B cell (primary cell): ENCODE results near the gene SGTA. TPM values are rescaled to one million over a fixed set of nuclear protein-coding genes. Genes with fewer than 3 reads are reported as not detected.

Experiments used
- ATAC-seq: fragments of 200-7000 bp; cut with Tn5 transposase; one replicate; pipeline ENCODE4 v1.10.0; 2021; ENCODE audit warnings: low read depth, mild to moderate bottlenecking, moderate number of reproducible peaks, moderate library complexity
- CTCF ChIA-PET: fragments of 350-600 bp; sonication (Branson Sonifier 250); formaldehyde crosslinking; loops from one replicate; lab custom pipeline; 2021; ENCODE audit warnings: antibody characterized with exemption, inconsistent platforms; lab: Charles Lee
- POLR2A ChIA-PET: fragments of 350-600 bp; sonication (Branson Sonifier 250); formaldehyde crosslinking; loops from one replicate; lab custom pipeline; 2021; ENCODE audit warnings: antibody characterized with exemption; lab: Charles Lee
- DNase-seq: peaks from one replicate; pipeline ENCODE4 v3.0.0; 2013
- H2AFZ ChIP-seq: 2 replicates; pipeline ENCODE4 v1.6.1; 2012; ENCODE audit warnings: mild to moderate bottlenecking, low read depth, low read length; ENCODE audit not compliant: insufficient read depth, poor library complexity, severe bottlenecking
- H3K27ac ChIP-seq, 2 donors: 1 replicate in 1 of 2; 2 replicates in 1 of 2; pipeline ENCODE4 v1.5.1; 2012 to 2013; ENCODE audit warnings: low read length in 2 of 2, mild to moderate bottlenecking in 2 of 2, moderate library complexity in 1 of 2
- H3K27me3 ChIP-seq, 4 experiments: fragments of 200-600 bp in 1 of 4; sonication (generic) in 1 of 4; replicated peaks in 1 of 4; 1 replicate in 2 of 4; 2 replicates in 2 of 4; pipeline versions ENCODE4 v1.6.1 to v1.7.0; 2013 to 2016; ENCODE audit warnings: low read length in 3 of 4, mild to moderate bottlenecking in 2 of 4, mixed read lengths in 1 of 4, moderate library complexity in 1 of 4; ENCODE audit not compliant: insufficient read depth in 4 of 4, control insufficient read depth in 3 of 4; ENCODE audit errors: control extremely low read depth in 1 of 4
- H3K36me3 ChIP-seq, 2 experiments: replicated peaks in 1 of 2; 1 replicate in 1 of 2; 2 replicates in 1 of 2; pipeline versions ENCODE4 v1.6.1 to v1.7.1; 2013; ENCODE audit warnings: low read length in 1 of 2; ENCODE audit not compliant: insufficient read depth in 2 of 2, control insufficient read depth in 1 of 2; ENCODE audit errors: control extremely low read depth in 1 of 2, extremely low read depth in 1 of 2
- H3K4me1 ChIP-seq, 2 donors: fragments of 200-600 bp in 1 of 2; sonication (generic) in 1 of 2; 1 replicate in 1 of 2; 2 replicates in 1 of 2; pipeline versions ENCODE4 v1.5.1 to v1.6.1; 2013 to 2017; ENCODE audit warnings: low read length in 2 of 2; ENCODE audit not compliant: control insufficient read depth in 2 of 2, insufficient read depth in 2 of 2
- H3K4me2 ChIP-seq: replicated peaks from 2 replicates; pipeline ENCODE3; 2012; ENCODE audit warnings: mild to moderate bottlenecking, low read depth, low read length; ENCODE audit not compliant: poor library complexity, severe bottlenecking
- H3K4me3 ChIP-seq, 5 experiments: fragments of 200-600 bp in 1 of 5; sonication (generic) in 1 of 5; 1 replicate in 3 of 5; 2 replicates in 2 of 5; pipeline versions ENCODE4 v1.5.1 to v1.7.0; 2011 to 2016; ENCODE audit warnings: low read length in 4 of 5, mild to moderate bottlenecking in 4 of 5, low read depth in 2 of 5, control low read depth in 1 of 5, moderate library complexity in 1 of 5; ENCODE audit not compliant: insufficient read depth in 1 of 5; ENCODE audit errors: control extremely low read depth in 1 of 5, extremely low read depth in 1 of 5
- H3K79me2 ChIP-seq: fragments of 200-600 bp; sonication (generic); one replicate; pipeline ENCODE4 v1.6.0; 2016; ENCODE audit warnings: low read length; ENCODE audit not compliant: control insufficient read depth, insufficient read depth
- H3K9ac ChIP-seq: fragments of 200-600 bp; sonication (generic); 2 replicates; pipeline ENCODE4 v1.6.1; 2017; ENCODE audit warnings: mild to moderate bottlenecking, low read length, moderate library complexity
- H3K9me3 ChIP-seq, 3 donors: one replicate each; pipeline versions ENCODE4 v1.6.1 to v1.7.1; 2013; ENCODE audit warnings: low read length in 2 of 3; ENCODE audit not compliant: control insufficient read depth in 2 of 3, insufficient read depth in 1 of 3; ENCODE audit errors: control extremely low read depth in 1 of 3
- H4K20me1 ChIP-seq: 2 replicates; pipeline ENCODE4 v1.6.0; 2012; ENCODE audit warnings: mild to moderate bottlenecking, low read length; ENCODE audit not compliant: insufficient read depth, control insufficient read depth, poor library complexity, severe bottlenecking
- H3K27ac Mint-ChIP-seq: one replicate; pipeline ENCODE4 v1.8.0; 2021; ENCODE audit warnings: mixed read lengths
- H3K27me3 Mint-ChIP-seq: one replicate; pipeline ENCODE4 v1.8.0; 2021; ENCODE audit warnings: mixed read lengths
- H3K4me1 Mint-ChIP-seq: one replicate; pipeline ENCODE4 v1.8.0; 2021; ENCODE audit warnings: mixed read lengths
- H3K4me3 Mint-ChIP-seq: one replicate; pipeline ENCODE4 v1.8.0; 2021; ENCODE audit warnings: mixed read lengths
- H3K9me3 Mint-ChIP-seq: one replicate; pipeline ENCODE4 v1.8.0; 2022; ENCODE audit warnings: mixed read lengths; ENCODE audit not compliant: insufficient read depth
- EZH2 ChIP-seq: IDR thresholded peaks from 2 replicates; pipeline ENCODE4 v1.6.1; 2012; ENCODE audit warnings: borderline replicate concordance, low read depth, mild to moderate bottlenecking, moderate library complexity, low read length; ENCODE audit not compliant: insufficient read depth, poor library complexity, severe bottlenecking
- WGBS: methylation state at CpG from one replicate; pipeline ENCODE4 v1.1.5; 2013; ENCODE audit warnings: missing lambda C conversion rate; ENCODE audit not compliant: insufficient coverage; 5-methylcytosine and 5-hydroxymethylcytosine counted together
- intact Hi-C: fragments of 100-400 bp; cut with micrococcal nuclease; formaldehyde crosslinking; loops from one replicate; pipeline ENCODE4 v1.10.0; 2022
- polyA plus RNA-seq: library from polyadenylated mRNA; depleted of rRNA; stranded (reverse); fragments of >200 nt; gene quantifications from 2 replicates; pipeline ENCODE4 v1.2.3, GENCODE V29; 2012
- total RNA-seq, 2 donors: library from RNA; stranded (reverse); fragments of 120-200 nt in 1 of 2; gene quantifications; 1 replicate in 1 of 2; 2 replicates in 1 of 2; pipeline versions ENCODE4 v1.2.3 to v1.2.4, GENCODE V29; 2013 to 2022
- TF ChIP-seq, protein P1 (sequence below): fragments of 200-600 bp; IDR thresholded peaks from one replicate; pipeline ENCODE4 v1.8.0; 2022; ENCODE audit warnings: antibody characterized with exemption, mild to moderate bottlenecking

SGTA gene
- total and polyA plus RNA-seq, 2 donors (not counting 1 experiment from before 2014, with no cell fraction given) = 36.6 to 42.0 TPM

DNA sequence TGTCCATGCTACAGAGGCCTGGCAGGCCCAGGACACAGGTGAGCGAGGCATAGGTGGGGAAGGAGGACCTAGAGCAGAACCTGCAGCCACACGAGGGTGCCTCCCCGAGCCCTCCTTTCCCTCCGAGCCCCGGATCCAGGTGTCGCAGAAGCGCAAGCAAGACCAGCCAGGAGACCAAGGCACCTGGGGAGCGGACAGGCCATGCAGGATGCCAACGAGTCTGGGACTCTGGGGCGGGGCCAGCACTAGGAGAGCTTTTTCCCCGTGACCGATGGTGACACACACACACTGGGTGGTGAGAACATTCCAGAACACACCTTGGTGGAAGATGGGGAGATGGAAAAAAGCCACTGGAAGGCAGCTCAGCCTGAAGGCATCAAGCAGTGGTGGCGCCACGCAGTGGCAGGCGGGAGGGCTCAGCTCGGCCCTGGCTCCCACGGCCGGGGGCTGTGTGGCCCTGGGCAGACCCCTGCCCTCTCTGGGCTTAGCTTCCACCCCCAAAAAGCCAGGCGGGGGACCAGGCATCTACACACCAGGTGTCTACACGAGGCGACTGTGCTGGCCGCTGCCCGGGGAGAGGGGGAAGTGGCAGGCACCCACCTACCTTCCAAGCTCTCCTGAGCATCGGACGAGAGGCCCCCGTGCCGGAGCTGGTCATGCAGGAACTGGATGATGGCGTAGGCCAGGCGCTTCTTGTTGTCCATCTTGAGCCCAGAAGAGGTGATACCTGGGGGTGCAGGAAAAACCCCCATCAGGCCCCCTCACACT lies 14.5 kb downstream of the SGTA start:
- Mint-ChIP-seq H3K4me3 (no peak overlapping the region), H3K27me3 (no peaks in the 10 kb centered on the region), H3K27ac (no peak overlapping the region), H3K4me1 (peaks cover 2% of the 10 kb centered on the region), H3K9me3 (no peaks in the 10 kb centered on the region)
- intact Hi-C loops = no loop called here
- Histone ChIP-seq H3K36me3 (peaks cover 0 to 57% of the 10 kb centered on the region in 2 experiments), H3K27me3 (no peaks in the 10 kb centered on the region), H3K79me2 (peaks cover 50% of the 10 kb centered on the region), H2AFZ (no peak overlapping the region), H3K9me3 (no peaks in the 10 kb centered on the region), H4K20me1 (peaks cover 58% of the 10 kb centered on the region), H3K9ac (no peak overlapping the region), H3K4me2 (no peak overlapping the region), H3K4me3 (no peak overlapping the region), H3K27ac (no peak overlapping the region), H3K4me1 (peaks cover 0 to 5% of the 10 kb centered on the region in 2 donors)
- 96% methylated on average over 22 of the region's 29 CpGs for WGBS
- CTCF ChIA-PET = interaction anchor here (0.8 kb wide), 1 partner anchor 120 kb away, joined by 4 read pairs; no protein-coding TSS in a partner anchor
- no peak for DNase-seq
- no peak for ATAC-seq
- POLR2A ChIA-PET = no interaction called here
- no peak for TF ChIP-seq EZH2
- TF ChIP-seq, protein P1, sequence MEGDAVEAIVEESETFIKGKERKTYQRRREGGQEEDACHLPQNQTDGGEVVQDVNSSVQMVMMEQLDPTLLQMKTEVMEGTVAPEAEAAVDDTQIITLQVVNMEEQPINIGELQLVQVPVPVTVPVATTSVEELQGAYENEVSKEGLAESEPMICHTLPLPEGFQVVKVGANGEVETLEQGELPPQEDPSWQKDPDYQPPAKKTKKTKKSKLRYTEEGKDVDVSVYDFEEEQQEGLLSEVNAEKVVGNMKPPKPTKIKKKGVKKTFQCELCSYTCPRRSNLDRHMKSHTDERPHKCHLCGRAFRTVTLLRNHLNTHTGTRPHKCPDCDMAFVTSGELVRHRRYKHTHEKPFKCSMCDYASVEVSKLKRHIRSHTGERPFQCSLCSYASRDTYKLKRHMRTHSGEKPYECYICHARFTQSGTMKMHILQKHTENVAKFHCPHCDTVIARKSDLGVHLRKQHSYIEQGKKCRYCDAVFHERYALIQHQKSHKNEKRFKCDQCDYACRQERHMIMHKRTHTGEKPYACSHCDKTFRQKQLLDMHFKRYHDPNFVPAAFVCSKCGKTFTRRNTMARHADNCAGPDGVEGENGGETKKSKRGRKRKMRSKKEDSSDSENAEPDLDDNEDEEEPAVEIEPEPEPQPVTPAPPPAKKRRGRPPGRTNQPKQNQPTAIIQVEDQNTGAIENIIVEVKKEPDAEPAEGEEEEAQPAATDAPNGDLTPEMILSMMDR = no peak

DNA sequence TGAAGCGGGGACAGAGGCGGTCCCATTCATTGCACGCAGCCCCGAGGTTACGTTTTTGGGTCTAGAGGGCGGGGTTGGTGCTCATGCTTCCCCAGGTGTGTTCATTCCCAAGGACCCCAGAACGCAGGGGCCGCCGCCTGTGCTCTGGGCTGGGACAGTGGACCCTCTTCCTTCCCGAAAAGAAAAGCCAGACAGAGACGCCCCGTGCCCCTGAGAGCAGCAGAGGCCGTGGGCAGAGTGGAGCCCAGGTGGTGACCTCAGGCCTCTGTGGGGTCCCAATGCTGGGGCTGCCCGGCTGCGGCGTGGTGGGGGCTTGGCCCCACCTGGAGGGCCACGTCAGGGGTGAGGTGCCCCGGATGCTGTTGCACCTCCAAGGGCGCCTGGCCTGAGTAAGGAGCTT lies 15.4 kb downstream of the SGTA start:
- ATAC-seq = no peak
- H3K9me3 Mint-ChIP-seq = no peaks in the 10 kb centered on the region
- Histone ChIP-seq H3K4me3 (no peak overlapping the region), H3K36me3 (peaks cover 0 to 65% of the 10 kb centered on the region in 2 experiments), H3K79me2 (peaks cover 50% of the 10 kb centered on the region), H3K9me3 (no peaks in the 10 kb centered on the region), H3K4me1 (peaks cover 0 to 5% of the 10 kb centered on the region in 2 donors), H4K20me1 (peaks cover 58% of the 10 kb centered on the region), H3K9ac (no peak overlapping the region), H3K4me2 (no peak overlapping the region), H3K27ac (no peak overlapping the region), H3K27me3 (no peaks in the 10 kb centered on the region), H2AFZ (no peak overlapping the region)
- H3K27me3 Mint-ChIP-seq = no peaks in the 10 kb centered on the region
- H3K4me1 Mint-ChIP-seq = peaks cover 2% of the 10 kb centered on the region
- TF ChIP-seq, protein P1 = no peak
- TF ChIP-seq EZH2 = no peak
- POLR2A ChIA-PET = no interaction called here
- CTCF ChIA-PET = interaction anchor here (0.5 kb wide), 1 partner anchor 313 kb away, joined by 3 read pairs; no protein-coding TSS in a partner anchor
- WGBS = 96% methylated on average over 19 of the region's 19 CpGs
- intact Hi-C loops = no loop called here
- H3K4me3 Mint-ChIP-seq = no peak overlapping the region
- H3K27ac Mint-ChIP-seq = no peak overlapping the region
- DNase-seq = no peak
